ENCODE data around the gene MANBA.

The MANBA gene

GRCh38 chr4:102760645-102761295 lies at the start of gene MANBA:
Gene MANBA (minus strand): TSS chr4:102760968. CDS start chr4:102760894, 74 bp downstream.
- Histone ChIP-seq H3K4me3 (ENCODE audit: low read depth, low read length) (peak within 1 kb of the TSS; percentile 93), H3K9ac (ENCODE audit: low read length) (peak within 1 kb of the TSS; percentile 84), H3K36me3 (ENCODE audit: control insufficient read depth, insufficient read depth, low read length) (no peaks in the 10 kb centered on the region), H3K27ac (ENCODE audit: low read depth, low read length) (no peak within 1 kb of the TSS), H3K4me1 (ENCODE audit: control insufficient read depth, insufficient read depth, low read length) (peaks cover 13% of the 10 kb centered on the region), H3K27me3 (ENCODE audit: control insufficient read depth, insufficient read depth, low read length) (peaks cover 8% of the 10 kb centered on the region), H3K9me3 (ENCODE audit: control insufficient read depth, insufficient read depth, low read depth, low read length) (no peaks in the 10 kb centered on the region)

- Histone ChIP-seq H3K9me3 (ENCODE audit: control insufficient read depth, insufficient read depth, low read depth, low read length) (no peaks in the 10 kb centered on the region), H3K36me3 (ENCODE audit: control insufficient read depth, insufficient read depth, low read length) (peaks cover 60% of the 10 kb centered on the region), H3K9ac (ENCODE audit: low read length) (no peak overlapping the region), H3K4me1 (ENCODE audit: control insufficient read depth, insufficient read depth, low read length) (peaks cover 7% of the 10 kb centered on the region), H3K4me3 (ENCODE audit: low read depth, low read length) (no peak overlapping the region), H3K27ac (ENCODE audit: low read depth, low read length) (no peak overlapping the region), H3K27me3 (ENCODE audit: control insufficient read depth, insufficient read depth, low read length) (no peaks in the 10 kb centered on the region)
Measured at GRCh38 chr4:102809691-102810090, 48.9 kb upstream of the MANBA start.

GRCh38 chr4:102809190-102809589 lies 48.4 kb upstream of the MANBA start:
- no peaks in the 10 kb centered on the region for H3K9me3 ChIP-seq (ENCODE audit: control insufficient read depth, insufficient read depth, low read depth, low read length)
- H3K4me1 ChIP-seq (ENCODE audit: control insufficient read depth, insufficient read depth, low read length) = peaks cover 7% of the 10 kb centered on the region
- H3K27me3 ChIP-seq (ENCODE audit: control insufficient read depth, insufficient read depth, low read length) = no peaks in the 10 kb centered on the region
- H3K9ac ChIP-seq (ENCODE audit: low read length) = no peak overlapping the region
- no peak overlapping the region for H3K4me3 ChIP-seq (ENCODE audit: low read depth, low read length)
- H3K27ac ChIP-seq (ENCODE audit: low read depth, low read length) = no peak overlapping the region
- H3K36me3 ChIP-seq (ENCODE audit: control insufficient read depth, insufficient read depth, low read length) = peaks cover 64% of the 10 kb centered on the region

- Histone ChIP-seq H3K4me1 (ENCODE audit: control insufficient read depth, insufficient read depth, low read length) (peaks cover 5% of the 10 kb centered on the region), H3K27ac (ENCODE audit: low read depth, low read length) (no peak overlapping the region), H3K9me3 (ENCODE audit: control insufficient read depth, insufficient read depth, low read depth, low read length) (no peaks in the 10 kb centered on the region), H3K36me3 (ENCODE audit: control insufficient read depth, insufficient read depth, low read length) (peaks cover 69% of the 10 kb centered on the region), H3K4me3 (ENCODE audit: low read depth, low read length) (no peak overlapping the region), H3K9ac (ENCODE audit: low read length) (no peak overlapping the region), H3K27me3 (ENCODE audit: control insufficient read depth, insufficient read depth, low read length) (no peaks in the 10 kb centered on the region)
Measured at GRCh38 chr4:102808009-102808408, 47.2 kb upstream of the MANBA start.

GRCh38 chr4:102807345-102807744 lies 46.6 kb upstream of the MANBA start:
- no peaks in the 10 kb centered on the region for H3K9me3 ChIP-seq (ENCODE audit: control insufficient read depth, insufficient read depth, low read depth, low read length)
- no peak overlapping the region for H3K9ac ChIP-seq (ENCODE audit: low read length)
- H3K4me3 ChIP-seq (ENCODE audit: low read depth, low read length) = no peak overlapping the region
- H3K27ac ChIP-seq (ENCODE audit: low read depth, low read length) = no peak overlapping the region
- H3K36me3 ChIP-seq (ENCODE audit: control insufficient read depth, insufficient read depth, low read length) = peaks cover 74% of the 10 kb centered on the region
- no peaks in the 10 kb centered on the region for H3K27me3 ChIP-seq (ENCODE audit: control insufficient read depth, insufficient read depth, low read length)
- H3K4me1 ChIP-seq (ENCODE audit: control insufficient read depth, insufficient read depth, low read length) = peaks cover 5% of the 10 kb centered on the region

- Histone ChIP-seq H3K27ac (ENCODE audit: low read depth, low read length) (no peak overlapping the region), H3K4me3 (ENCODE audit: low read depth, low read length) (no peak overlapping the region), H3K9me3 (ENCODE audit: control insufficient read depth, insufficient read depth, low read depth, low read length) (no peaks in the 10 kb centered on the region), H3K4me1 (ENCODE audit: control insufficient read depth, insufficient read depth, low read length) (peaks cover 9% of the 10 kb centered on the region; the same call in 1 of the 2 replicates), H3K27me3 (ENCODE audit: control insufficient read depth, insufficient read depth, low read length) (no peaks in the 10 kb centered on the region), H3K9ac (ENCODE audit: low read length) (no peak overlapping the region), H3K36me3 (ENCODE audit: control insufficient read depth, insufficient read depth, low read length) (peaks cover 96% of the 10 kb centered on the region)
Measured at GRCh38 chr4:102799816-102800215, 39.0 kb upstream of the MANBA start.

- Histone ChIP-seq H3K27me3 (ENCODE audit: control insufficient read depth, insufficient read depth, low read length) (no peaks in the 10 kb centered on the region), H3K9ac (ENCODE audit: low read length) (no peak overlapping the region), H3K4me3 (ENCODE audit: low read depth, low read length) (no peak overlapping the region), H3K4me1 (ENCODE audit: control insufficient read depth, insufficient read depth, low read length) (peaks cover 18% of the 10 kb centered on the region), H3K27ac (ENCODE audit: low read depth, low read length) (no peak overlapping the region), H3K9me3 (ENCODE audit: control insufficient read depth, insufficient read depth, low read depth, low read length) (no peaks in the 10 kb centered on the region), H3K36me3 (ENCODE audit: control insufficient read depth, insufficient read depth, low read length) (peaks cover 51% of the 10 kb centered on the region)
Measured at GRCh38 chr4:102794999-102795398, 34.2 kb upstream of the MANBA start.

GRCh38 chr4:102792361-102792936 lies 31.7 kb upstream of the MANBA start:
- no peak overlapping the region for H3K27ac ChIP-seq (ENCODE audit: low read depth, low read length)
- no peak overlapping the region for H3K4me3 ChIP-seq (ENCODE audit: low read depth, low read length)
- H3K27me3 ChIP-seq (ENCODE audit: control insufficient read depth, insufficient read depth, low read length) = no peaks in the 10 kb centered on the region
- H3K4me1 ChIP-seq (ENCODE audit: control insufficient read depth, insufficient read depth, low read length) = peaks cover 18% of the 10 kb centered on the region
- no peaks in the 10 kb centered on the region for H3K9me3 ChIP-seq (ENCODE audit: control insufficient read depth, insufficient read depth, low read depth, low read length)
- H3K9ac ChIP-seq (ENCODE audit: low read length) = no peak overlapping the region
- peaks cover 26% of the 10 kb centered on the region for H3K36me3 ChIP-seq (ENCODE audit: control insufficient read depth, insufficient read depth, low read length)

GRCh38 chr4:102791318-102791835 lies 30.6 kb upstream of the MANBA start:
- H3K4me1 ChIP-seq (ENCODE audit: control insufficient read depth, insufficient read depth, low read length) = peaks cover 18% of the 10 kb centered on the region
- H3K9ac ChIP-seq (ENCODE audit: low read length) = no peak overlapping the region
- H3K9me3 ChIP-seq (ENCODE audit: control insufficient read depth, insufficient read depth, low read depth, low read length) = no peaks in the 10 kb centered on the region
- no peaks in the 10 kb centered on the region for H3K27me3 ChIP-seq (ENCODE audit: control insufficient read depth, insufficient read depth, low read length)
- H3K36me3 ChIP-seq (ENCODE audit: control insufficient read depth, insufficient read depth, low read length) = peaks cover 18% of the 10 kb centered on the region
- H3K4me3 ChIP-seq (ENCODE audit: low read depth, low read length) = no peak overlapping the region
- no peak overlapping the region for H3K27ac ChIP-seq (ENCODE audit: low read depth, low read length)

GRCh38 chr4:102789317-102789717 lies 28.5 kb upstream of the MANBA start:
- no peak overlapping the region for H3K4me3 ChIP-seq (ENCODE audit: low read depth, low read length)
- H3K27ac ChIP-seq (ENCODE audit: low read depth, low read length) = no peak overlapping the region
- no peaks in the 10 kb centered on the region for H3K36me3 ChIP-seq (ENCODE audit: control insufficient read depth, insufficient read depth, low read length)
- peaks cover 3% of the 10 kb centered on the region; the same call in 1 of the 2 replicates for H3K4me1 ChIP-seq (ENCODE audit: control insufficient read depth, insufficient read depth, low read length)
- no peaks in the 10 kb centered on the region for H3K27me3 ChIP-seq (ENCODE audit: control insufficient read depth, insufficient read depth, low read length)
- H3K9me3 ChIP-seq (ENCODE audit: control insufficient read depth, insufficient read depth, low read depth, low read length) = no peaks in the 10 kb centered on the region
- no peak overlapping the region for H3K9ac ChIP-seq (ENCODE audit: low read length)

GRCh38 chr4:102787944-102788343 lies 27.2 kb upstream of the MANBA start:
- Histone ChIP-seq H3K36me3 (ENCODE audit: control insufficient read depth, insufficient read depth, low read length) (no peaks in the 10 kb centered on the region), H3K4me1 (ENCODE audit: control insufficient read depth, insufficient read depth, low read length) (no peaks in the 10 kb centered on the region), H3K27ac (ENCODE audit: low read depth, low read length) (no peak overlapping the region), H3K27me3 (ENCODE audit: control insufficient read depth, insufficient read depth, low read length) (no peaks in the 10 kb centered on the region), H3K9ac (ENCODE audit: low read length) (no peak overlapping the region), H3K4me3 (ENCODE audit: low read depth, low read length) (no peak overlapping the region), H3K9me3 (ENCODE audit: control insufficient read depth, insufficient read depth, low read depth, low read length) (no peaks in the 10 kb centered on the region)

Measured in HUES6 (cell line).